GM12874 (cell line): Measurements from ENCODE around the gene IGF2BP1.

Source experiments
- TF ChIP-seq, protein P1 (sequence below): IDR thresholded peaks from 2 replicates; pipeline ENCODE4 v1.5.1; 2011; ENCODE audit warnings: low read depth, mild to moderate bottlenecking, control low read depth, low read length, moderate library complexity; ENCODE audit not compliant: insufficient read depth

IGF2BP1 gene

DNA sequence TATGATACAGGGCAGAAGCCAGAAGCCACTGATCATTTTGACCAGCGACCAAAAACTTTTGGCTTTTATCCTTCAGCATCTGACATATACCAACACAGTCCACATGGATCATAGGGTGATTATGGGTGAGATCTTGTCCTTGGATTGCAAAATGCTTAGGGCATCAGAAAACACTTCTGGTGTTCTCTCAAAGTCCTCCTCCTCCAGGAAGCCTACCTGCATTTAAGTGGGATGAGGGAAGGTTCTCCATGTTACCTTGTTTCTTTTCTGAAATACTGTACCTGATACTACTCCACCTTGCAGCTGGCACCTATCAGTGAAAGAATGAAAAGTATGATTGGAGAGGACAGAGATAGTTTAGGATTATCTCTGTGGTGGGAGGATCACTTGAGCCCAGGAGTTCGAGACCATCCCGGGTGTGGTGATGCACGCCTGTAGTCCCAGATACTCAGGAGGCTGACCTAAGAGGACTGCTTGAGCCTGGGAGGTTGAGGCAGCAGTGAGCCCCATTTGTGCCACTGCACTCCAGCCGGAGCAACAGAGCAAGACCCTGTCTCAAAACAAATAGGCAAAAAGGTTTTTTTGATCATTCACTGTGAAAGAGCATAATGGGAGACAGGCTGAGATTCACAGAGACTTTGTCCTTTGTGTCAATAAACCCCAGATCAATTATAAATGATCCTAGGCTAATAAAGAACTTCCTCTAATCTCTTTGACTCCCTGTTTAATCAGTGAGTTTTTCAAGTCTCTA lies 88.6 kb downstream of the IGF2BP1 start:
- TF ChIP-seq, protein P1, sequence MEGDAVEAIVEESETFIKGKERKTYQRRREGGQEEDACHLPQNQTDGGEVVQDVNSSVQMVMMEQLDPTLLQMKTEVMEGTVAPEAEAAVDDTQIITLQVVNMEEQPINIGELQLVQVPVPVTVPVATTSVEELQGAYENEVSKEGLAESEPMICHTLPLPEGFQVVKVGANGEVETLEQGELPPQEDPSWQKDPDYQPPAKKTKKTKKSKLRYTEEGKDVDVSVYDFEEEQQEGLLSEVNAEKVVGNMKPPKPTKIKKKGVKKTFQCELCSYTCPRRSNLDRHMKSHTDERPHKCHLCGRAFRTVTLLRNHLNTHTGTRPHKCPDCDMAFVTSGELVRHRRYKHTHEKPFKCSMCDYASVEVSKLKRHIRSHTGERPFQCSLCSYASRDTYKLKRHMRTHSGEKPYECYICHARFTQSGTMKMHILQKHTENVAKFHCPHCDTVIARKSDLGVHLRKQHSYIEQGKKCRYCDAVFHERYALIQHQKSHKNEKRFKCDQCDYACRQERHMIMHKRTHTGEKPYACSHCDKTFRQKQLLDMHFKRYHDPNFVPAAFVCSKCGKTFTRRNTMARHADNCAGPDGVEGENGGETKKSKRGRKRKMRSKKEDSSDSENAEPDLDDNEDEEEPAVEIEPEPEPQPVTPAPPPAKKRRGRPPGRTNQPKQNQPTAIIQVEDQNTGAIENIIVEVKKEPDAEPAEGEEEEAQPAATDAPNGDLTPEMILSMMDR = no peak

DNA sequence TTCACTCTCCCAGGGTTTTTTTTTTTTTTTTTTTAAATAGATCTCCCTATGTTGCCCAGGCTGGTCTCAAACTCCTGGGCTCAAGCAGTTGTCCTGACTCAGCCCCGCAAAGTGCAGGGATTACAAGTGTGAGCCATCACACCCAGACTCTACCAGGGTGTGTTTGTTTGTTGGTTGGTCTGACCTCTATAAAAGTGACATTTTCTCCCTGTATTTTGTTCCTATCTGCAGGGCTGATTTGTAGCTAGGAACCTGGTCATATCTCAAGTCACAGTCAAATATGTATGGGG lies 89.1 kb downstream of the IGF2BP1 start:
- TF ChIP-seq, protein P1 = no peak

DNA sequence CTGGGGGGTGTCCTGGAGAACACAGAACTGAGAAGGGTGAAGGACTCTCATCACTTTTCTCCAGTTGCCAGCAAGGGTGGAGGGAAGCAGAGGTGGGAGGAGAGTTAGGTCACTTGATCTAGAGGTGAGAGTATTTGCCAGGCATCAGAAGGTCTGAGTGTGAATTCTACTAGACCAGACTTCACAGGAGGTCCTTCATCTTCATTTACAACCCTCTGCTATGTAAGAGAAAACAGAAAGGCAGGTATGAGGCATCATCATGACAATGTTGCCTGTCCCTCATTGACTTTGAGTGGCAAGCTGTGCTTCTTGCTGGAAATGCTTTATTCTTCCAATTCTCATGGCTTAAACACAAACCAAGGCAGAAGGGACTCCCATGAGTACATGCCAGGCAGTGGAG lies 89.5 kb downstream of the IGF2BP1 start:
- TF ChIP-seq, protein P1 = no peak

DNA sequence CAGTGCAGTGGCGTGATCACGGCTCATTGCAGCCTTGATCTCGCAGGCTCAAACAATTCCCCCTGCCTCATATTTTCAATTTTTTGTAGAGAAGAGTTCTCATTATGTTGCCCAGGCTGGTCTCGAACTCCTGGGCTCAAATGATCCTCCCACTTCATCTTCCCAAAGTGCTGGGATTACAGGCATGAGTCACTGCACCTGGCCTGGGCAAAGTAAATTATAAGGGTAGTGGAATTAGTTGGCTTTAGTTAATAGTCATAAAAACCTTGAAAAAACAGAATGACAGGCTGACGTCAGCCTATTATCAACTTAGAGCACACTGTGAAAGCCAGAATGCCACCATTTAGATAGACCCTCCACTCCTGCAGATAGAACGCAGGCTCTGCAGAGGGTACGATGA lies 91.9 kb downstream of the IGF2BP1 start:
- TF ChIP-seq, protein P1 = no peak

DNA sequence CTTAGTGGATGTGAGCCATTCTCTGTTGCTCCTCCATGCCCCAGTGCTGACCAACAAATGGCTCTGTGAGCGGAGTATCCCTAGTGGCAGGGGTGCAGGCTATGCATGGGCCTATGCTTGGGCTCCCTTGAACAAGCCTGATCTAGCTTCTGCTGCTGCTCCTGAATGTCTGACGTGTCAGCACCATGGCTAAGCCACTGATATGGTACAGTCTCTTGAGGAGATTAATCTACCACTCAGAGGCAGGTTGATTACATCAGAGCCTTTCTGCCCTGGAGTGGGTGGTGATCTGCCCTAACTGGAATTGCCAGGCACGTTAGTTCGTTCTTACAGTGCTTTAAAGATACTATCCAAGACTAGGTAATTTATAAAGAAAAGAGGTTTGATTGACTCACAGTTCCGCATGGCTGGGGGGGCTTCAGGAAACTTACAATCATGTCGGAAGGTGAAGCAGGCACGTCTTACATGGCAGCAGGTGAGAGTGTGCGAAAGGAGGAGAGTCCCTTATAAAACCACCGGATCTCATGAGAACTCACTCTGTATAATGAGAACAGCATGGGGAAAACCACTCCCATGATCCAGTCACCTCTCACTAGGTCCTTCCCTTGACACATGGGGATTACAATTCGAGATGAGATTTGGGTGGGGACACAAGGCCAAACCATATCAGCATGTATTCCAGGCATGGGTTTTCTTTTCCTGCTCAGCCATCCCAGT lies 93.9 kb downstream of the IGF2BP1 start:
- TF ChIP-seq, protein P1 = no peak

DNA sequence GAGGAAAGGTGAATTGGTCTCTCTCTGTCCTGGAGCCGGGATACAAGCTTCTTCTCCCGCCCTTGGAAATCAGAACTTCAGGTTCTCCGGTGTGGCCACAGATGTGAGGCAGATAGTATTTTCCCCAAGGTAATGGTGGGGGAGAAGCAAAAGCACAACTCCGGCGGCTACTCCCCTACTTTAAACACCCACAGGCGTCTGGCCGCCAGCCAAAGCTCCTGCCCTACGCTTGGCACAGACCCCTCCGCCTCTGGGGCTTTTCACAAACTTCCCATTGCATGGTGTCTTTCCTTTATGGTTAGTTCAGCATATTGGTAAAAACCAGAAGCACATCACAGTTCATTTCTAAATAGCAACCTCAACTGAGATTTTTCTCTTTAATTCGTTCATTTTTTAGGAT lies 95.9 kb downstream of the IGF2BP1 start:
- TF ChIP-seq, protein P1 = no peak

DNA sequence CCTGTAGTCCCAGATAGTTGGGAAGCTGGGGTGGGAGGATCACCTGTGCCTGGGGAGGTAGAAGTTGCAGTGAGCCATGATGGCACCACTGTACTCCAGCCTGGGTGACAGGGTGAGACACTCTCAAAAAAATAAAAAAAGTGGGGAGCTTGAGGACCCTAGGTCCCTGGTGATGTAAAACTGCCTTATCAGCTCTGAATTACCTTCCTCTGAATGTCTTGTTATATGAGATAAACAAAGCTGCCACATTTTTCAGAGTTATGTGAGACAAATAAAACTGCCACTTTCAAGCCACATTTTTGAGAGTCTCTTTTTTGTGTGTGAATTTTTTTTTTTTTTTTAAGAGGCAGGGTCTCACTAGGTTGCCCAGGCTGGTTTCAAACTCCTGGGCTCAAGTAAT lies 103.4 kb downstream of the IGF2BP1 start:
- TF ChIP-seq, protein P1 = no peak
